KBM-7 (cell line): Measurements from ENCODE around the gene VIP.

ENCODE experiments used
- DNase-seq: peaks from one replicate; pipeline ENCODE4 v3.0.0-alpha.2; 2015
- in situ Hi-C: fragments of 300-500 bp; cut with MboI; formaldehyde crosslinking; loops from 2 replicates; pipeline ENCODE4 v1.14.3; 2020; ENCODE audit warnings: low sequenced_read_pairs, low pct_unique_long_range_greater_than_20kb, mixed read lengths

Gene VIP

GRCh38 chr6:152771061-152771687 is 20.6 kb downstream of the VIP start:
- in situ Hi-C loops: no loop called here
- no peak for DNase-seq

GRCh38 chr6:152775428-152775827 is 24.8 kb downstream of the VIP start:
- in situ Hi-C loops: no loop called here
- no peak for DNase-seq

GRCh38 chr6:152776833-152777232 is 26.2 kb downstream of the VIP start:
- in situ Hi-C loops: no loop called here
- no peak for DNase-seq

GRCh38 chr6:152783217-152783878 is 32.8 kb downstream of the VIP start:
- in situ Hi-C loops: no loop called here
- DNase-seq: no peak

- in situ Hi-C loops: no loop called here
Measured at GRCh38 chr6:152794696-152795095, 44.1 kb downstream of the VIP start.

GRCh38 chr6:152804150-152804549 is 53.6 kb downstream of the VIP start:
- DNase-seq: no peak
- in situ Hi-C loops: no loop called here

More at GRCh38 chr6:152794696-152795095, 44.1 kb downstream of the VIP start:
- DNase-seq: no peak
